NOMO-1 (cell line): ENCODE results near the gene RASGRP2.

Source experiments
- DNase-seq, 2 experiments: peaks; one replicate each; lab custom pipeline; 2025; ENCODE audit not compliant: unreplicated experiment in 2 of 2; lab: John Stamatoyannopoulos, UW

Gene RASGRP2

GRCh38 chr11:64743591-64744543, at the start of gene RASGRP2:
TSS of gene RASGRP2 (minus strand) at chr11:64744142. CDS start at chr11:64742866, 1,276 bp downstream.
- DNase-seq = peak; percentile 75 to 86

GRCh38 chr11:64792482-64792881, 48.5 kb upstream of the RASGRP2 start:
- DNase-seq = no peak

- DNase-seq = no peak
Measured at GRCh38 chr11:64791781-64792291, 47.9 kb upstream of the RASGRP2 start.

- no peak for DNase-seq
Measured at GRCh38 chr11:64790205-64791095, 46.5 kb upstream of the RASGRP2 start.

GRCh38 chr11:64789331-64790204, 45.6 kb upstream of the RASGRP2 start:
- DNase-seq = no peak

GRCh38 chr11:64788321-64789215, 44.6 kb upstream of the RASGRP2 start:
- no peak for DNase-seq

- DNase-seq = peak; percentile 30 to 44
Measured at GRCh38 chr11:64787526-64788320, 43.8 kb upstream of the RASGRP2 start.

GRCh38 chr11:64786308-64786707, 42.4 kb upstream of the RASGRP2 start:
- DNase-seq = no peak

- DNase-seq = no peak
Measured at GRCh38 chr11:64784813-64785581, 41.1 kb upstream of the RASGRP2 start.

- peak; percentile 99 to 100 for DNase-seq
Measured at GRCh38 chr11:64778473-64779298, 34.7 kb upstream of the RASGRP2 start, which contains the start of gene SF1. TSS of gene SF1 (minus strand) at chr11:64778542. CDS start at chr11:64778392, 150 bp downstream.

- no peak for DNase-seq
Measured at GRCh38 chr11:64778223-64778472, 34.2 kb upstream of the RASGRP2 start.

GRCh38 chr11:64777449-64778222, 33.7 kb upstream of the RASGRP2 start:
- peak; percentile 70 to 83 for DNase-seq

- DNase-seq = no peak
Measured at GRCh38 chr11:64776875-64777274, 32.9 kb upstream of the RASGRP2 start.

- DNase-seq = no peak
Measured at GRCh38 chr11:64776425-64776824, 32.5 kb upstream of the RASGRP2 start.

- no peak for DNase-seq
Measured at GRCh38 chr11:64774144-64774543, 30.2 kb upstream of the RASGRP2 start.
